Activated CD8-positive, alpha-beta memory T cell treated with anti-CD3 and anti-CD28 coated beads, Interleukin-2, amount 50 U/mL, for 24 hours (primary cell): Measurements from ENCODE around the gene MON2.

Experiments
- DNase-seq: peaks from one replicate; pipeline ENCODE4 v3.0.0-alpha.2; 2020; ENCODE audit errors: extremely low read depth

The MON2 gene

GRCh38 chr12:62606654-62607053 is 140.0 kb downstream of the MON2 start:
- DNase-seq, result no peak

GRCh38 chr12:62613081-62613480 is 146.5 kb downstream of the MON2 start:
- no peak for DNase-seq

GRCh38 chr12:62618319-62618718 is 151.7 kb downstream of the MON2 start:
- no peak for DNase-seq

- no peak for DNase-seq
These were observed 152.3 kb downstream of the MON2 start for GRCh38 chr12:62618930-62619329.

GRCh38 chr12:62621101-62621638 is 154.5 kb downstream of the MON2 start:
- no peak for DNase-seq

GRCh38 chr12:62622177-62622576 is 155.6 kb downstream of the MON2 start:
- DNase-seq, result no peak

- DNase-seq, result no peak
These were observed 158.6 kb downstream of the MON2 start for GRCh38 chr12:62625228-62625627.

GRCh38 chr12:62627181-62627580 is 160.6 kb downstream of the MON2 start:
- no peak for DNase-seq

- no peak for DNase-seq
These were observed 162.8 kb downstream of the MON2 start for GRCh38 chr12:62629413-62629812.

GRCh38 chr12:62629971-62630739 is 163.5 kb downstream of the MON2 start:
- DNase-seq, result no peak

- no peak for DNase-seq
These were observed 165.1 kb downstream of the MON2 start for GRCh38 chr12:62631471-62632410.

- no peak for DNase-seq
These were observed 165.8 kb downstream of the MON2 start for GRCh38 chr12:62632411-62632918.

- no peak for DNase-seq
These were observed 169.0 kb downstream of the MON2 start for GRCh38 chr12:62635649-62636048.

- DNase-seq, result no peak
These were observed 171.1 kb downstream of the MON2 start for GRCh38 chr12:62637679-62638078.

GRCh38 chr12:62640910-62641448 is 174.4 kb downstream of the MON2 start:
- DNase-seq, result no peak

- no peak for DNase-seq
These were observed 175.9 kb downstream of the MON2 start for GRCh38 chr12:62642486-62642885.

- DNase-seq, result no peak
These were observed 176.9 kb downstream of the MON2 start for GRCh38 chr12:62643486-62643885.

GRCh38 chr12:62646566-62646965 is 179.9 kb downstream of the MON2 start:
- DNase-seq, result no peak

GRCh38 chr12:62647586-62647985 is 181.0 kb downstream of the MON2 start:
- DNase-seq, result no peak

- no peak for DNase-seq
These were observed 182.9 kb downstream of the MON2 start for GRCh38 chr12:62649412-62650138.
